HG03196 (cell line): ENCODE results near the gene DPEP1.

Experiments used
- ATAC-seq: cut with Tn5 transposase; IDR thresholded peaks from one replicate; pipeline ENCODE4 v1.9.1; 2021; ENCODE audit not compliant: unreplicated experiment

Gene DPEP1

DNA sequence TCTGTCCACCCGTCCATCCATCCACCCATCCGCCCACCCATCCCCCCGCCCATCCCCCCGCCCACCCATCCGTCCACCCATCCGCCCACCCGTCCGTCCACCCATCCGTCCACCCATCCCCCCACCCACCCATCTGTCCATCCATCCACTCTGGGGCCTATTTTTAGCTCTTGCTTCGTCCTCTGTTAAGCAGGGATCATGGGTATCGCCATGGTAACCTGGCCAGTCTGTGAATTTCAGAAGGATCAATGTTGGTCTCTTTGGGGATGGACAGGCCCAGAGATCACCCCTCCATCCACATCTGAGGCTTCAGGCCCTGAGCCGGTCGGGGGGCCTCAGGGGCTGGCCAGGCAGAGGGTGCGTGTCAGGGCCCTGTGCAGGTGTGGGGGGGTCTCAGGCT, 15.2 kb upstream of the DPEP1 start:
- ATAC-seq = no peak

DNA sequence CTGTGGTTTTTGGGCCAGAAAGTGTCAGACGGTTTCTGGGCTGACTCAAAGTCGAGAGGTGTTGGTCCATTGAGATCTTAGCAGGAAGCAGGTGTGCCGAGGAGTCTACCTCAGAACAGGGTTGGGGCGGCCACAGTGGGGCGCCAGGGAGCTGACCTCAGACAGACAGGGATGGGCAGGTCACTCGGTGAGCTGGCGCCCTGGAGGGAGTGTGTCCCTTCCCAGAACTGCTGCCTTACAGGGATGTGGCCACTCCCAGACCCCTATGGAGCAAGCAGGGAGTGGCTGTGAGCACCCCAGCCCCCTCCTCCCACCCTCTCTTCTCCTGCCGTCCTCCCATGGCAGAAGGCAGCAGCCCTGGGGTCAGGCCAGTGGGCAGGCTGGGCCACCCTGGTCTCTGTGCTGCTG, 14.0 kb upstream of the DPEP1 start:
- ATAC-seq = no peak

DNA sequence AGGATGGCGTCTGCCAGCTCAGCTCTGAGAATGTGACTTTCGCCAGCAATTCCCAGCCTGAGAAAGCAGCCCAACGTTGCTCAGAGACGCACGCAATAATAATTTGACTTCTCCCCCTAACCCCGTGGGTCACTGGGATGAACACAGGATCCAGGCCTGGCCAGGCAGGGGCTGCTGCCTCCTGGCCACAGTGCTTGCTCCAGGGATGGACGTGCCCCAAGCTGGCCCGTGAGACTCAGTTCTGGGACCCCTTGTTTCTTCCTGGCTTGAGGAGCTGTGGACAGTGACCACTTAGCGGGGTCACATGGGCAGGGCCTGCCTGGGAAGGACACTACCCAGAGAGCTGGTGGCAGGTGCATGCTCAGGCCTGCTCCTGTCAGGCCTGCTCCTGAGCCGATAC, 13.5 kb upstream of the DPEP1 start:
- ATAC-seq = no peak

DNA sequence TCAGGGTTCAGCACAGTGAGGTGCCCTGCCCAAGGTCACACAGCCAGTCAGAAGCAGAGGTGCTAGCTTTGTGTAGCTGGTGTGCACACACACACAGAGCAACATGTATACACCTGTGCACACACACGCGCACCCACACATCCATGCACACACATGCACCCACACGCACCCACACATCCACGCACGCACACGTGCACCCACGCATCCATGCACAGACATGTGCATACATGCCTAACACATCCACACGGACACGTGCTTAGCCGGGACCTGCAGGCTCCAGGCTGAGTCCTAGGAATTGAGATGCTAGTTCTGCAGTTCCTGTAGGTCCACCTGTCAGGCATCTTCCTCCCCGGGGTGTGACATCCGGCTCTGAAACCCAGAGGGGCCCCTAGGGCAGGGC, 13.0 kb upstream of the DPEP1 start:
- ATAC-seq = no peak

DNA sequence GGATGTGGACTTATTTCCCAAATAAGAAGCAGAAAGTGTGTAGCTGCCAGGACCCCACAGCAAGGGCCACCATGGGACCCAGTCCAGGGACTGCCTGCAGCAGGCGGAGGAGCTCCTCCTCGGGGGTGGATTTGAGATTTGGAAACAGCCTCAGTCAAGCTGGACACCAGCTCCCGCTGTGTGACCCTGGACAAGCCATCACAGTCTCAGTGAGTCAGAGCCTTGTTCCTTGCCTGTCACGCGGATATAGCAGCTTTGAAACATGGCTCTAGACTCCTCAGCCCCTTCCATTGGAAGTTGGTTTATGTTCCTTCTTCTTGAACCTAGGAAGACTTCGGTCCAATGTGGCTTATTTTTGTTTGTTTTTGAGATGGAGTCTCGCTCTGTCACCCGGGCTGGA, 12.5 kb upstream of the DPEP1 start:
- no peak for ATAC-seq

DNA sequence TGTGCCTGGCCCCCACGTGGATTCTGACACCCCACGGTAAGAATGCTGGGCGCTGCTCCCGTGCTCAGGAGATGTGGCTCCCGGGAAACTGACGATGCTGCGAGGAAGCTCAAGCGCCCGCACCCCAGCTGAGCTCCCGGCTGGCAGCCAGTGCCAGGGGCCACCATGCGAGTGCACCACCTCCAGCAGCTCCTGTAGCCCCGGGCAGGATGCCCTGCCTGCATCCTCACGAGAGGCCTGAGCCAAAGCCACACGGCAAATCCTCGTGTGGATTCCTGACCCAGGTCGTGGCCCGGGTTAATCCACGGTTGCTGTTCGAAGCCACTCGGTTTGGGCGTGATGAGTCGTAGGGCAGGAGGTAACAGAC, 11.6 kb upstream of the DPEP1 start:
- ATAC-seq = no peak

DNA sequence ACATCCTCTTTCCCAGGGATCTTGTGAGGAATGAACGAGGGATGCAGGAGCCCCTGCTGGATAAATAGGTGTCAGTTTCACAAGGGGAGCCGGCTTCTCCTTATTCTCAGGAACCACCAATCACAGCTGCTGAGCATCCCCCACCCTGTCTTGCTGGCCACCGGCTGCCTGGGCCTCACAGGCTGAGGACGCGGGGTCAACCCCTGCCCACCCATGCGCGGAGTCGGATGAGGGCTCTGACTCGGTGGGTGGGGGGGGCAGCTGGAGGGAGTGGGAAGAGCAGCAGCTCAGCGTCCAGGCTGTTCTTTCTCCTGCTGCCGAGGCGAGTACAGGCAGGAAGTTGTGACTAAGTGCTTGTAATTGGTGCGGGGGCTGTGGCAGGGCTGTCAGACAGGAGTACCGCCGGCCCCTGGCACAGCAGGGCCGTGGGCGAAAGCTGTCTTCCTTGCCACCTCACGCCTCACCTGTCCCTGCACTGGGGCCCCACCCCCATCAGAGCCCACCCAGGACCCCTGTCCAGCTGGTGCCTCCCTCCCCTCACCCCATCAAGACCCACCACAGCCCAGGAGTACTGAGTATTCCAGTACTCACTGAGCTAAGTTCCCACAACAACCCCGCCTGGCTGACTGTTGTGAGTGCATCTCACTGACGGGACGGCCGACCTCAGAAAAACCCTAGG, 11.0 kb upstream of the DPEP1 start:
- ATAC-seq = no peak

DNA sequence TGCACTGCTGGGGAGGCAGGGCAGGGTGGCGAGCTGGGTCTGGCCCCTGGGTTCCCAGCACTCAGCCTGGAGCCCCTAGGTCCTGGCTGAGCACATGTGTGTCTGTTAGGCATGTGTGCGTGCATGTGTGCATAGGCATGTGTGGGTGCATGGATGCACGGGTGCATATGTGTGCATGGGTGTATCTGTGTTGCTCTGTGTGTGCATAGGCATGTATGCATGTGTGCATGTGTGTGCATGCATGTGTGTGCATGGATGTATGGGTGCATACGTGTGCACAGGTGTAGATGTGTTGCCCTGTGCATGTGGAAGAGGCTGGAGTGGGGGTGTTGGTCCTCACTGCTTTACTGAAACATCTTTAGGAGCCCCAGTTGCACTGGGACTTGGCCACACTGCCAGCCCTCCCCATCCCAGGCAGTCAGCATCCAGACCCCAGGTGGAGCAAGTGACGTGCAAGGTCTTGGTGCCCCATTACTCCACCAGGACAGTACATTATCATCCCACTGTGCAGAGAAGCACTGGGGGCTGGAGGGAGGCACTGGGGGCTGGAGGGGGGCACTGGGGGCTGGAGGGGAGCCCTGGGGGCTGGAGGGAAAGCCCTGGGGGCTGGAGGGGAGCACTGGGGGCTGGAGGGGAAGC, 10.4 kb upstream of the DPEP1 start:
- no peak for ATAC-seq

DNA sequence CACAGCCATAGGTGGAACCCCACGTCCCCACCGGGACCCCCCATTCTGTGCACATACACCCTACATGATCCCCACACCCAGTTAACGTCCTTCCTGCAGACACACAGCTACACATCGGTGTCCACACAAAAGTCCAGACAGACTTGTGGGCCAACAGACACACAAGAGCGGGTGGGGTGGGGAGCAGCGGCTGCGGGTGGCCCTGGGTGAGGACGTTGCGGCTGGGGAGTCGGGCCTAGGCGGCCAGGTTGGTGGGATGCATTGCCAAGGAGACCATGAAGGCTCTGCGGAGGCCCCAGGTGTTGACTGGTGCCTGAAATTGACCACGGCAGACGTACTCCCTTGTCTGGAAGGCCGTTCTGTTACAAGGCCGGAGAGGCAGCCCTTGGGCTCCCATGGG, 8.7 kb upstream of the DPEP1 start:
- ATAC-seq = no peak

DNA sequence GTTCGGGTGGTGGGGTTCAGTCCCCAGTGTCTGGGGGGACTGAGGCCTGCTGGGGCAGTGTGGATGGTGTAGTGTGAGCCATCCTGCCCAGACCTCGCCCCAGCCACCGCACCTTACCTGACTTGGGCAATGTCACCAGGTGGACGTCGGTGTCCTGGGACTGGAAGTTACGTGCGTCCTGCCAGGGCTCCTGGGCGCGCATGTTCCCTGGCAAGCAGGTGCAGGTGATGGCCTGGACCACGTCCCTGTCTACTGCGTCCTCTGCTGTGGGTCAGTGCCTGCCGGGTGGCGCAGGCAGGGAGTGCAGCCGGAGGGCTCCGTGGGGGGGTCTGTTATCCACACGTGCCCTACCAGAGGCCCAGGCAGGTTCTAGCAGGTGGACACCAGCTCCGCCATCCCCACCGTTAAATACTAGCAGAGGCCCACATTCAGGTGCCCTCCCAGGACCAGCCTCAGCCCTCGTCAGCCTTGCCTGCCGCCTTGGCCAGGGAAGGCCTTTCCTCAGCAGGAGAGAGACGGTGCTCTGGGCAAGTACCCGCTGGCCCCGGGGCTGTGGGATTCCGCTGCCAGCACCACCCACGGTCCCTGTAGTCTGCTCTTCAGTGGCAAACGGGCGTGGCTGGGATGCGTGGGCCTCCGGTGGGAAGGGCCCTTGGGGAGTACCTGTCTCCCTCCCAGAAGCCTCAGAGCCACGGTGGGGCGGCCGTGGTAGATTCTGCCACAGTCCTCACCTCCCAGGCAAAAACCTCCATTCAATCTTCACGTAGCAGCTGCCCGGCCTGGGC, 8.1 kb upstream of the DPEP1 start:
- no peak for ATAC-seq

DNA sequence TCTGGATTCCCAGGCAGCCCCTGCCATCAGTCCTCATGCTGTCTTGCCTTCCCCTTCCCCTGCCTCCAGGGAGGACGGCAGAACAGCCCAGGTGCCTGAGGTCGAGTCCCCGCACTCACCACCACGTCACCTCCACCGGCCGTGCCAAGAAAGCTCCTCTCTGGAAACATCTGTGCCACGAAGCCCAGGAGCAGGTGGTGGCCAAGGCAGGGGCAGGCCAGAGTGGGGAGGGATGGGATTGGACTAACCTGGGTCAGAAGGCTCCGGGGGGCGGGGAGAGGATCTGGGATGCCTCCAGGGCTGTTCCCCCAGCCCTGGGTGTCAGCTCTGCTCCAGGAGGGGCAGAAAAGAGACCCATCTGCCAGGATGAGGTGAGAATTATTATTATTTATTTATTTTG, 7.4 kb upstream of the DPEP1 start:
- ATAC-seq = no peak

DNA sequence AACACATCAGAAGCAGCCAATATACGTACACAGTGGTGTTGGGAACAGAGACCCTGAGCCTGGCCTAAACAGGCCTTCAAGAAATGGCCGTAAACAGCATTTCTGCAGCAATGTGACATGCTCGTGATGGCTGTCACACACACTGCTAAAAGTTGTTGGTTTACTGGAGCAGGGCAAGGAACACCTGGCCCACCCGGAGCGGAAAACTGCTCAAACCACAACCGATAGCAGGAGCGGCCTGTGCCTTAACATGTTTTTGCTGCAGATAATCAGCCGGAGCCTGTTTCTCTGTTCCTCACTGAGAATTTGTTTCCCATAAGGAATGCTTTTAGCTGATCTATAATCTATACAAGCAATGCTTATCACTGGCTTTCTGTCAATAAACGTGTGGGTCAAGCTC, 6.0 kb upstream of the DPEP1 start:
- no peak for ATAC-seq

DNA sequence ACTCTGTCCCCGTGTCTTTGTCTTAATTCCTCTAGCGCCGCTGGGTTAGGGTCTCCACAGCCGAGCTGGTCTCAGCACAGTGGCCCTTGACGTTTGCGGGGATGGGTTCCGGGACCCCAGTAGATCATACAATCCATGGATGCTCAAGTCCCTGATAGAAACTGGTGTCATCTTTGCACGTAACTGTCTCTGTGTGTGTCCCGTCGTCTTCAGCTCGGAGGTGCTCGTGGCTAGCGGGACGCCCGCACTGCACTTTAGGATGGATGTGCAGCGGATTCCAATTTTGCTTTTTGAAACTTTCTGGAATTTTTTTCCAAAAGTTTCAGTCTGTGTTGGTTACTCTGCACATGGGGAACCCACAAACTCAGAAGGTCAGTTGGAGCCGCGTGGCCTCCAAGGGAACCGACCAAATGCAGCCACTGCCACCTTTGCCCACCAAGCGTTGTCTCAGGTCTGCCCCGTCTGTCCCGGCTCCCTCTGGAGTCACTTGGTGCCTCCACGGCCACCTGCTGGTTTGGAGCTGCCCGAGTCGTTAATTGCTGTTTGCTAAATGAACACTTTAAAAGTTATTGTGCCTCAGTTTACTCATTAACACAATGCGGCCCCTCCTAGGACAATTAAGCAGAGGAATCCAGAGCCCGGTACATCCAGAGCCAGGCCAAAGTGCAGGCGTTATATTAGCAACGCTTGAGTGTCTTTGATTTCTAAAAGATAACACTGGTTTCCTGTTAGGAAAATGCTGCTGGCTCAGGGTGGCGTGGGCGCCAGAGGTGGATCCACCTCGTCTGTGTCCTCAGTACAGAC, 5.3 kb upstream of the DPEP1 start:
- ATAC-seq = no peak

DNA sequence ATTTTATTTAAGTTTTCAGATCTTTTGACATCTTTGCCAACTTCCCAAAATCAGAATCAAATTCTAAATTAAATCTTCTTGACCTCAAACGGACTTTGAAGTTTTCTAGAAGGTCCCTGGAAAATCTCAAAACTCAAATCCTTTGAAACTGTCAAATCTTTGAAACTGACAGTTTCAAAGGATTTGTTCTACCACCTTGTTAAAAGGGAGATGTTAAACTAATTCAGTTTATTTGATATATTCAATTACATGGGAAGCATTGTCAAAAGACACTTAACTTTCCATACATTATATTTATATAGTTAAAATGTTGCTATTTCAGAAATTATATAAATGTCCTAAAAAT, 3.4 kb upstream of the DPEP1 start:
- no peak for ATAC-seq

DNA sequence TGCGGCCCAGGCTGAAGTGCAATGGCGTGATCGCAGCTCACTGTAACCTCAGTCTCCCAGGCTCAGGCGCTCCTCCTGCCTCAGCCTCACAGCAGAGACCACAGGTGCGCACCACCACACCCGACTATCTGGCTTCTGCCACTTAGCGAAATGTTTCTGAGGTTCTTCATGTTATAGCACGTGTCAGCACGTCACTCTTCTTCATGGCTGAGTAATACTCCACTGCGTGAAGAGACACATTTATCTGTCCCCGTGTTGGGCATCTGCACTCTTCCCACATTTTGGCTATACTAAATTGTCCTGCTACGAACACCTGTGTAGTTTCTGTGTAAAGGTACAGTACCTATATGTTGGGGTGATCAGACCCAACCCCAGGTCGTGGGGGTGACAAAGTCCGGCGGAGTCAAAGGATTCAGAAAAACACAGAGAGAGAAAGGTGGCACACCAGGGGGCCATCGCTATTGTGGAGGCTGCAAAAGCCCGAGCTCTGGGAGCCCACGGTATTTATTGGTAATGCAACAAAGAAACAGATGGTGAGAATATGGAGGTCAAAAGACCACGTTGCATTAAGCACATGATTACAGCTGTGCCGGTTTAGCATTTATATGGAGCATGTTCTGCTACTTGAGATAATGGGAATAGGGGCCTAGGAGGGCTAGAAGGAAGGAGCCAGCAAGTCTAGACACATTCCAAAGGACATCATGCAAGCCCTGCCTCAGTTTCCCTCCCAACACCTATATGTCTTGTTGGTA, 851 bp upstream of the DPEP1 start:
- ATAC-seq = no peak

DNA sequence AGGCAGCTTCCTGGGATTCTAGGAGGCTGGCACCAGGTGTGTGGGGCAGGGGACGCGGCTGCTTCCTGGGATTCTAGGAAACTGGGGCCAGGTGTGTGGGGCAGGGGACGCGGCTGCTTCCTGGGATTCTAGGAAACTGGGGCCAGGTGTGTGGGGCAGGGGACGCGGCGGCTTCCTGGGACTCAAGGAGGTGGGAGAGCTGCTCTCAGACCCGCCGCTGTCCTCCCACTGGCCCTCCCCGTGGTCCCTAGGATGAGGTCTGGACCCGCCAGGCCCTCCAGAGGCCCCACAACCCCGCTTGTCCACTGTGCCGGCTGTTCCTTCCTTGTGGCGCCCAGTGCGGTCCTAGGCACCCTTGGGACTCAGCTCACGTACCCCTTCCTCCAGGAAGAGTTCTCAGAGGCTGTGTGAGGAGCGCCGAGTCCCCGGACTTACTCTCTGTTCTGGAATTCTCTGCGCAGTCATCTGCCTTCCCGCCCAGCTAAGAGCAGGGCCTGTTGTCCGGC, 565 bp downstream of the DPEP1 start:
- ATAC-seq = no peak

DNA sequence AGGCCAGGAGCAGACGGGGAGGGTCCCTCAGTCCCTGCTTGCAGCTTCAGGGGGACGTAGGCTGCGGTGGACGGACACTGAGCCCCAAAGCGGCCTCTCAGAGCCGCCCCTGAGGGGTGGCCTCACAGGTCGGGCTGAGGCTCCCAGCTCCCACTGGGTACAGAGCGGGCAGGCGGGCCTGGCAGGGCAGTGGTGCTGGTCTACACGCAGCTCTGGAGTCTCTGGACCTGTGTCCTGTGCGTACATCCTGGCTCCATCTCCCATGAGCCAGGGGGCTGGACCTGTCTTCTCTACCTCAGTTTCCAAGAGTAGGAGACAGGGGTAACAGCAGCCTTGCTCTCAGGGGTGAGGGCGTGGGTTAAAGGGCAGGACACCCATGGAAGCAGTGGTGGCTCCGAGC, 1.7 kb downstream of the DPEP1 start:
- ATAC-seq = no peak

DNA sequence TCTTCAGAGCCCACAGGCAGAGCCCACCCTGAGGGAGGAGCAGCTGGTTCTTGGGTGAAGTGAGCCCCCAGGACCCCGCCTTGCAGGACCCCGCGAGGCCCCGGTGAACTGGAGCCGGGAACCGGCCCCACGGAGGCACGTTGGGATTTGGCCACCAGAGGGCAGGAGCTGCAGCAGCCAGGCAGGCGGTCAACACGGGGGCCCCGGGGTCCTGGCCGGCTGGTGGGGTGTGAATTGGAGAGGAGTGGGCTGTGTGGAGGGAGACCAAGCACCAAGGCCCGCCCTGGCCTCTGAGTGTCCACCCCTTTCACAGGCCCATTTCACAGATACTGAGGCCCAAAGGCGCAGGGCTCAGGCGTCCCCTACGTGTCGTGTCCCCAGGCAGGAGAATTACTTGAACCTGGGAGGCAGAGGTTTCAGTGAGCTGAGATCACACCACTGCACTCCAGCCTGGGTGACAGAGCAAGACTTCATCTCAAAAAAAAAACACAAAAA, 2.2 kb downstream of the DPEP1 start:
- no peak for ATAC-seq

DNA sequence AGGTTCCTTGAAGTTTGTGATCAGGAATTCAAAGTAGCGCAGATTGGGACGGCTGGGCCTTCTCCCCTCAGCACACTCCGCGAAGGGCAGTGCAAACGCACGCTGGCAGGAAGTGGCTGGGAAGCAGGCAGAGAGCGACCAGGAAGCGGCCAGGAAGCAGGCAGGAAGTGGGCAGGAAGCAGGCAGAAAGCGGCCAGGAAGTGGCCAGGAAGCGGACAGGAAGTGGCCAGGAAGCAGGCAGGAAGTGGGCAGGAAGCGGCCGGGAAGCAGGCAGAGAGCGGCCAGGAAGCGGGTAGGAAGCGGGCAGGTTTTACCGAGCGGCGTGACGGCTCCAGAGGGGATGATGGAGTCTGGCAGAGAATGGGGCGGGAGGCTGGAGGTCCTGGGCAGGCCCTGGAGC, 3.2 kb downstream of the DPEP1 start:
- ATAC-seq = no peak

DNA sequence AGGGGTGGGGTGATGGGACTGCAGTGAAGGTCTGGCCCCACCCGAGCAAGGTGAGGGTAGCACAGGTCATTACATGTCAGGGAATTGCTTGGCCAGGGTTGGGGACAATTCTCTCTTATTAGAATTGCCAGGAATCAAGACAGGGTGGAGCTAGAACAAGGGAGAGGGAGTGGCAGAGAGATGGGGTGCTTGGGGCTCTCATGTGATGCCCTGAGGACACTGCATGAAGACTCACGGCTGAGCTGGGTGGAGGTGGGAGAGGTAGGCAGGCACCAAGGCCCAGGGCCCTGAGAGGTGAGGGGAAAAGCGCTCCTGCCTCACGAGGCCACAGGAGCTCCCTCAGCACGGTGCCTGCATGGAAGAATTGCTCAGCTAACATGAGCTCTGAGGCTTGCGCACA, 3.6 kb downstream of the DPEP1 start:
- no peak for ATAC-seq
